ENCODE data around the gene NNT. TPM values are rescaled to one million over a fixed set of nuclear protein-coding genes. Genes with fewer than 3 reads are reported as not detected.

Gene NNT
- total and polyA plus RNA-seq, 9 of the 15 experiments (the other 6 are each of a cell fraction or from before 2014, with no cell fraction given): 21.9 to 68.6 (median 42.2) TPM

GRCh38 chr5:43691275-43691674, 88.3 kb downstream of the NNT start:
- in situ Hi-C loops (cut with MboI): no loop called here
- no TSS peak for BruUV-seq (replicated peaks)
- H3K27ac ChIP-seq (ENCODE audit: extremely low read depth, low read depth, low read length): no peak overlapping the region
- H3K4me2 ChIP-seq (ENCODE audit: insufficient read depth, low read length): no peak overlapping the region
- no peak overlapping the region for H2AFZ ChIP-seq (ENCODE audit: low read depth, low read length)
- intact Hi-C loops (cut with micrococcal nuclease): no loop called here
- POLR2A ChIA-PET: interaction anchor here (2.3 kb wide), 1 partner anchor 9 kb away, joined by 7 read pairs; no protein-coding TSS in a partner anchor
- H3K79me2 ChIP-seq (ENCODE audit: control insufficient read depth, insufficient read depth, low read length): no peaks in the 10 kb centered on the region
- H3K27me3 ChIP-seq (ENCODE audit: control insufficient read depth in 2 of 2, insufficient read depth in 2 of 2, low read length in 2 of 2): no peaks in the 10 kb centered on the region
- no peak for FAIRE-seq
- DNase-seq (ENCODE audit: extremely low read depth in 1 of 4, low spot score in 3 of 4): no peak
- H3K36me3 ChIP-seq (ENCODE audit: control insufficient read depth, insufficient read depth, low read length): no peaks in the 10 kb centered on the region
- no peak overlapping the region for H3K4me3 ChIP-seq
- no peak for ATAC-seq
- H3K9me3 ChIP-seq (replicated peaks; ENCODE audit: control insufficient read depth, insufficient read depth, low read depth, low read length): no peaks in the 10 kb centered on the region
- no peaks in the 10 kb centered on the region for H3K4me1 ChIP-seq (replicated peaks in 1 of 2; ENCODE audit: control insufficient read depth in 2 of 2, insufficient read depth in 2 of 2, low read length in 2 of 2)
- WGBS (ENCODE audit: insufficient coverage, low coverage, missing lambda C conversion rate): 69% methylated on average over 4 of the region's 4 CpGs
- TF ChIP-seq ZNF518B (CRISPR knock-in tag; IDR thresholded peaks at IDR 0.05) (no peak), HNRNPUL1 (IDR thresholded peaks at IDR 0.05; ENCODE audit: low read length) (no peak), TRIM28 (IDR thresholded peaks at IDR 0.05) (no peak), KAT2B (IDR thresholded peaks at IDR 0.05; ENCODE audit: low read depth, low read length) (no peak), CBX3 (IDR thresholded peaks at IDR 0.05; ENCODE audit: borderline replicate concordance in 1 of 2, low read length in 2 of 2) (no peak), RBM22 (IDR thresholded peaks at IDR 0.05; ENCODE audit: low read depth, low read length, poor library complexity, severe bottlenecking) (no peak), RBM17 (IDR thresholded peaks at IDR 0.05; ENCODE audit: borderline replicate concordance, low read depth, low read length) (no peak), ZBTB26 (CRISPR knock-in tag; IDR thresholded peaks at IDR 0.05) (no peak), RFX7 (CRISPR knock-in tag; IDR thresholded peaks at IDR 0.05) (no peak)
- TF ChIP-seq, protein P1, sequence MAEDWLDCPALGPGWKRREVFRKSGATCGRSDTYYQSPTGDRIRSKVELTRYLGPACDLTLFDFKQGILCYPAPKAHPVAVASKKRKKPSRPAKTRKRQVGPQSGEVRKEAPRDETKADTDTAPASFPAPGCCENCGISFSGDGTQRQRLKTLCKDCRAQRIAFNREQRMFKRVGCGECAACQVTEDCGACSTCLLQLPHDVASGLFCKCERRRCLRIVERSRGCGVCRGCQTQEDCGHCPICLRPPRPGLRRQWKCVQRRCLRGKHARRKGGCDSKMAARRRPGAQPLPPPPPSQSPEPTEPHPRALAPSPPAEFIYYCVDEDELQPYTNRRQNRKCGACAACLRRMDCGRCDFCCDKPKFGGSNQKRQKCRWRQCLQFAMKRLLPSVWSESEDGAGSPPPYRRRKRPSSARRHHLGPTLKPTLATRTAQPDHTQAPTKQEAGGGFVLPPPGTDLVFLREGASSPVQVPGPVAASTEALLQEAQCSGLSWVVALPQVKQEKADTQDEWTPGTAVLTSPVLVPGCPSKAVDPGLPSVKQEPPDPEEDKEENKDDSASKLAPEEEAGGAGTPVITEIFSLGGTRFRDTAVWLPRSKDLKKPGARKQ (CRISPR knock-in tag; IDR thresholded peaks at IDR 0.05): no peak
- H3K9me1 ChIP-seq (ENCODE audit: control insufficient read depth, insufficient read depth, low read length): no peaks in the 10 kb centered on the region
- CTCF ChIA-PET (ENCODE audit: low intra/inter-chr PET ratio): no interaction called here
- no peak overlapping the region for H3K9ac ChIP-seq (ENCODE audit: insufficient read depth in 1 of 2, low read depth in 2 of 2, low read length in 2 of 2)
- H4K20me1 ChIP-seq (replicated peaks; ENCODE audit: control insufficient read depth, insufficient read depth, low read length): no peaks in the 10 kb centered on the region

Data from K562 (cell line).